NB4 (cell line): ENCODE results near the gene GNRHR.
"Not testable (repeated sequence)": the region's sequence is repeated elsewhere in the genome, so short reads cannot be mapped to it uniquely, and the experiment has no call there.

ENCODE experiments used
- DNase-seq: peaks from one replicate; pipeline ENCODE4 v3.0.0; 2010; ENCODE audit warnings: low read depth
- H3K4me3 ChIP-seq: one replicate; pipeline ENCODE4 v1.5.1; 2011; ENCODE audit warnings: mild to moderate bottlenecking, low read depth, low read length, moderate library complexity
- CTCF ChIP-seq: IDR thresholded peaks from one replicate; pipeline ENCODE4 v1.5.1; 2012; ENCODE audit warnings: low read depth, low read length
- MYC ChIP-seq: IDR thresholded peaks from 2 replicates; pipeline ENCODE4 v1.6.1; 2011; ENCODE audit warnings: low read depth, low read length
- POLR2A ChIP-seq: IDR thresholded peaks from 2 replicates; pipeline ENCODE4 v1.6.1; 2011; ENCODE audit warnings: mild to moderate bottlenecking; ENCODE audit not compliant: insufficient read length; ENCODE audit errors: extremely low read depth
- TF ChIP-seq, protein P1 (sequence below): IDR thresholded peaks from 2 replicates; pipeline ENCODE4 v1.6.1; 2011; ENCODE audit warnings: low read depth, low read length

Gene GNRHR

DNA sequence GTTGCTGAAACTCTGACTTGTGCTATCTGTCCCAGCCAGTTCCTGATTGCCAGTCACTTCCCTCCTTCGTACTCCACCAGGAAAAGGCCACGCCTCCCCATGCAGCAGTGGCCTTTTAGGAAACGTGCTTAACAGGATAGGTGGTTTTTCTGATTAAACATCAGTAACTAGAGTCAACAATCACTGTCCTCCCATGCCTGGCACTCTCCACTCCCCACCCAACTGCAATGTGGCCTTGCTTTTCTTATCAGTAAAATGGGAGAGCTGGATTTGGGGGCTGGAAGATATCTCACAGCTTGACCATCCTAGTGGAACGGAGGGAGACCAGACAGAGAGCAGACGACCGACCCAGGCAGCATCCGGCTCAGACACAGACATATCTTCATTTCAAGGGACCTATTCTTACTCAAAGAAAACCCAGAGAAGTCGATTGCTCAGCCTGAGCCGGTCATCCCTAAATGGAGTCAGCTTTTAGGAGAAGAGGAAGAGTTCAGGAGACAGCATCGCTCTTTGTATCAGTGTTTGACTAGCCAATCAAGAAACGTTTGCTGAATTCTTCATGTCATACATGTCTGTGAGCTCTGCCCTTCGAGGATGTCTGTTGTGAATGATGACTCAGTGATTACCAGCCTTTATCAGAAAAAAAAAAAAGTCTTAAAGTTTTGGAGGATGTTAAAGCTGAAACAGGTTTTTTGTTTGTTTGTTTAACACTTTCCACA is 40.5 kb downstream of the GNRHR start:
- H3K4me3 ChIP-seq: no peak overlapping the region
- no peak for DNase-seq
- TF ChIP-seq, protein P1, sequence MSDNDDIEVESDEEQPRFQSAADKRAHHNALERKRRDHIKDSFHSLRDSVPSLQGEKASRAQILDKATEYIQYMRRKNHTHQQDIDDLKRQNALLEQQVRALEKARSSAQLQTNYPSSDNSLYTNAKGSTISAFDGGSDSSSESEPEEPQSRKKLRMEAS: no peak
- TF ChIP-seq CTCF: no peak
- no peak for TF ChIP-seq POLR2A
- no peak for TF ChIP-seq MYC

- TF ChIP-seq MYC (no peak), CTCF (no peak), POLR2A (no peak)
- TF ChIP-seq, protein P1: no peak
- no peak overlapping the region for H3K4me3 ChIP-seq
- no peak for DNase-seq
Observed at GRCh38 chr4:67712650-67713528, 41.3 kb downstream of the GNRHR start.

DNA sequence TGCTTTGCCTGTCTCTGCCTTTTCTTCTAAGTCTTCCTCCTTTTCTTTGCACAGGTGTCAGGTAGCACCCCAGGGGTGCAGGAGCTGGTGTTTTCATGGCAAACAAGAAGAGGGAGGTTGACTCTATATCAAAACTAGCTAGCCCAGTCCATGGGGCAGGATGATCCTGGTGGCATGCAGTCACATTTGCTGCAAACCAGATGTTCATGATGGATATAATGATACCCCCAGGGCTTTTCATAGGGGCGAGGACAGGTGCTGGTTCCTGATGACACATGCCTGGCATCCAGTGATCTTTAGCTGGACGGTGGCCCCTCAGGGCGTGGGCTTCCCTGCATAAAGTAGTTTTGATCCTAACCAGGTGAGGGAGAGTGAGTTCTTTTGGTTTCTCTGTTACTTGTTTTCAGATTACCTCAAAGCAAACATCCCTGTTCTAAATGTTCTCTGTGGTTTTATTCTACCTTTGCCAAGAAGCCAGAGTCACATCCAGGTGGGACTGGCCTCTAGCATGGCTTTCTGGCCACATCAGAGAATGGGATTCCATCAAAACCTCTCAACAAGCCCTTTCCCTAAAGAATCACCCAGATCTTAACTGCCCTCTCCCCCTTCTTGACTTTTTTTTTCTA is 42.1 kb downstream of the GNRHR start:
- TF ChIP-seq MYC (no peak), CTCF (no peak), POLR2A (no peak)
- TF ChIP-seq, protein P1: no peak
- no peak overlapping the region for H3K4me3 ChIP-seq
- DNase-seq: no peak

- not testable (repeated sequence) for DNase-seq
Observed at GRCh38 chr4:67706682-67707081, 47.5 kb downstream of the GNRHR start.

GRCh38 chr4:67704843-67705242 is 49.3 kb downstream of the GNRHR start:
- no peak overlapping the region for H3K4me3 ChIP-seq
- TF ChIP-seq MYC (no peak), POLR2A (no peak), CTCF (no peak)
- TF ChIP-seq, protein P1: no peak
- DNase-seq: no peak

More at GRCh38 chr4:67706682-67707081, 47.5 kb downstream of the GNRHR start:
- H3K4me3 ChIP-seq: not testable (repeated sequence)

GRCh38 chr4:67702166-67702565 is 52.0 kb downstream of the GNRHR start:
- TF ChIP-seq, protein P1: no peak
- no peak for TF ChIP-seq POLR2A
- TF ChIP-seq CTCF: no peak
- TF ChIP-seq MYC: no peak
- no peak for DNase-seq
- H3K4me3 ChIP-seq: peak overlapping the region; percentile 98
